ENCODE measurements around the gene WFS1.

- TF ChIP-seq CTCF (IDR thresholded peaks at IDR 0.05; ENCODE audit: low read length) (no peak), EZH2 (optimal IDR thresholded peaks at IDR 0.05; ENCODE audit: low read depth, low read length) (no peak)
These were observed 72.0 kb downstream of the WFS1 start for GRCh38 chr4:6341696-6342095.
